Fibroblast of the conjunctiva (primary cell): Measurements from ENCODE around the gene WDR18.

ENCODE experiments used
- DNase-seq: peaks from one replicate; pipeline ENCODE4 v3.0.0-alpha.2; 2010; ENCODE audit warnings: low read depth

WDR18 gene

DNA sequence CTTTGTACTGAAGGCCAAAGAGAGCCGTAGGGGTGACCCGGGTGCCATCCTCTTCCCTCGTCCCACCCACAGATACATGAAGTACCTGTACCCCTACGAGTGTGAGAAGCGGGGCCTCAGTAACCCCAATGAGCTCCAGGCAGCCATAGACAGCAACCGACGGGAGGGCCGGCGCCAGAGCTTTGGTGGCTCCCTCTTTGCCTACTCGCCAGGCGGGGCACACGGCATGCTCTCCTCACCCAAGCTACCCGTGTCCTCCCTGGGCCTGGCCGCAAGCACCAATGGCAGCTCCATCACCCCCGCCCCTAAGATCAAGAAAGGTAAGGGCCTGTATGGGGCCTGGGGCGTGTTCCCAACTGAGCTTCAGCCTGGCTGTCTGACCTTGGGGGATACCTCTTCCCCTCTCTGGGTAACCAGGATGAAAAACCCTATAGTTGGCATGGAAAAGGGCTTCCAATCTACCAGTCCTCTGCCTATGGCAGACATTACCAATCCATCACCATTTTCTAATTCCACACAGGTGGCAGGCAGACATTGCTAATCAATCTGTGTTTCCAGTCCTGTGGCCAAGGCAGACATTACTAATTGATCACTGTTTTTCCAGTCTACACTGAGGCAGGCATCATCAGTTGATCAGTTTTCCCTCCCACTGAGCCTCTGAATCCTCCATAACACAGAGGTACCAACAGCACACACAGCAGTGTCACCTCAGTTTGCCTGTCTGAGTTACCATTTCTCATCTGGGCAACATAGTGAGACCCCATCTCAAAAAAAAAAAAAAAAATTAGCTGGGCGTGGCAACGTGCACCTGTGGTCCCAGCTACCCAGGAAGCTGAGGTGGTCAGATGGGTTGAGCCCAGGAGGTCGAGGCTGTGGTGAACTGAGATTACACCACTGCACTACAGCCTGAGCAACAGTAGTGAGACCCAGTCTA is 19.1 kb upstream of the WDR18 start:
- DNase-seq, result no peak

DNA sequence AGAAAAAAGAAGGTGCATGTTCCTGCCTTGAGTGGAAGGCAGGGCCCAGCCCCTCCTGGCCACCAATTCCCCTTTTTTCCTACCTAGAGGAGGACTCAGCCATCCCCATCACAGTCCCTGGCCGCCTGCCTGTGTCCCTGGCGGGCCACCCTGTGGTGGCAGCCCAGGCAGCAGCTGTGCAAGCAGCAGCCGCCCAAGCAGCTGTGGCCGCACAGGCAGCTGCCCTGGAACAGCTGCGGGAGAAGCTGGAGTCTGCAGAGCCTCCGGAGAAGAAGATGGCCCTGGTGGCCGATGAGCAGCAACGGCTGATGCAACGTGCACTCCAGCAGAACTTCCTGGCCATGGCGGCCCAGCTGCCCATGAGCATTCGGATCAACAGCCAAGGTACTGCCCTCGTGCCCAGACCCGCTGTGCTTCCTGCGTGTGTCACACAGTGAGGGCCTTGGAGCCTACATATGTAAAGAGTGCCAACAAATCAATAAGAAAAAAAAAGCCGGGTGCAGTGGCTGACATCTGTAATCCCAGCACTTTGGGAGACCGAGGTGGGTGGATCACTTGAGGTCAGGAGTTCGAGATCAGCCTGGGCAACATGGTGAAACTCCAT is 17.6 kb upstream of the WDR18 start:
- DNase-seq, result no peak

DNA sequence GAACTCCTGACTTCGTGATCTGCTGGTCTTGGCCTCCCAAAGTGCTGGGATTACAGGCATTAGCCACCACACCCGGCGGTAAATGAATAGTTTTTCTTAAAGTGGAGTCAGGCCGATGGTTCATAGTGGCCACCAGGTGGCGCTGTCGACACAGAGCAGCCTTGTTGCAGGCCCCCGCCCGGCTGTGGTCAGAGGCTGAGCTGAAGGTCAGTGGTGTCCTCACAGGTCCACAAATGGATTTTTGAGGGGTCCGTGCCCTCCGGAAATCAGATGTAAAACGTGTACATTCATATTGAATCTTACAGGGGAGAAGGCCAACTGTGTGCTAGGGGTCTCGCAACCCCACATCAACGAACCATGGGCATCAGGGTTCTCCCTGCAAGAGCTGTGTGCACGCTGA is 13.4 kb upstream of the WDR18 start:
- DNase-seq, result no peak

DNA sequence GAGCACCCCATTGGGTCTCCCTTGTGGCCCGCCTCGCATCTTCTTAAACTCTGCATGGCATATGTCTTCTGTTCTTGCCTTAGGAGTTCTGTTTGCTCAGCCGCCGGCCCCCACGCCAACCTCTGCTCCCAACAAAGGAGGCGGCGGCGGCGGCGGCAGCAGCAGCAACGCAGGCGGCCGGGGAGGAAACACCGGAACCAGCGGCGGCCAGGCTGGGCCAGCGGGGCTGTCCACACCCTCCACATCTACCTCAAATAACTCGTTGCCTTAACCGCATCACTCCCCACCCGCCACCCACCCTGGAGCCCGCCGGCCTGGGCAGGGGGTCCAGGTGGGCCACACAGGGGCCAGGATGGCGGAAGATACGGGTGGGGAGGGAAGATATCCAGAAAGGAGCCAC is 12.3 kb upstream of the WDR18 start:
- DNase-seq, result no peak

DNA sequence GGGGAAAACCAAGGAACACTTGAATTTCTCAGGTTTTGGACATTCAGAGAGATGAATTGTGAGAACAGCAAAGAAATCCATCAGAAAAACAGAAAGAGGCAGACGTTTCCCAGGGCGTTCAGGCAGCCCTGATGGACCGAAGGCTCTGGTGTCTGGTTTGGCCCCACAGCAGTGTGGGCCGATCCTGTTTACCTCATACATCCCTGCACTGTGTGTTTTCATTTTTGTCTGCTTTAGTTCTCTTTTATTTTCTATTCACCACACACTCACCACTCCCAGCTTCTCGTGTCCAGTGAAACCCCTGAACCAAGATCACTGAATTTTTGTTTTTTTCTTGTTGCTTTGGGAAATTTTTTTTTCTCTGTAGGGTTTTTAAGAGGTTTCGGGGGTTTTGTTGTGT is 11.9 kb upstream of the WDR18 start:
- DNase-seq, result no peak

DNA sequence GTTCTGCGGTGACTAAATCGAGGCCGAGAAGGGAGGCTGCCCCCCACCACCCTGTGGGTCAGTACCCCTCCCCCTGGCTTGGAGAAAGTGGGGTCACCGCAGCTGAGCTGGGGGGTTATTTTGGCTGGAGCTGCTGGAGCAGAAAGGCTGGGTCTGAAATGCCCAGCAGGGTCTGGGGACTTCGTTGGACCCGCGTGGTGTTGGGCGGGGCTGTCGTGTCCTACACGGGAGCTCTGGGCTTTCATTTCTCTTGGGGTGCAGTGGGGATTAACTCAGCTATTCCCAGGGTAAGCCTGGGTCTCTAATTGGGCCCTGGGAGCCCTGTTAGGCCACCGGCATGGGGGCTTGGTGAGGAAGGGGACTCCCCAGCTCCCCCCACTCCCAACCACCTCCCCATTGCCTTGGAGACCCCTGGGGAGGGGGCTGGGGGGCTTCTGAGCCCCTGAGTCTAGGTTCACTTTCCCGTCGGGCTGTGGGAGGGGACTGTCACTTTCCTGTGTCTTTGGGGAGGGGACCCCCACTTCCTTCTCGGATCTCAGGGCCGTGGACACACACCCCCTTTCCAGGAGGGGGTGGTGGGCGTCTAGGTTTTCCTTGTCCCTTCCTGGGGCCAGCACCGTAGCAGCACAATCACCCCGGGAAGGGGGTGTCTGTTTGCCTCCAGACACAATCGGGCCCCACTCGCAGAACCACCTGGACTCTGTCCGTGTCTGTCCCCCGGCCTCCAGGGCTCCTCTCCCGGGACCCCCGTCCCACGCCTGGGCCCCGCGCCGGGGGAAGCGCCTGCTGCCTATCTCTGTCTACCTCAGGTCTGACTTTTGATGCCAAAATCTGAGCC is 10.2 kb upstream of the WDR18 start:
- no peak for DNase-seq

DNA sequence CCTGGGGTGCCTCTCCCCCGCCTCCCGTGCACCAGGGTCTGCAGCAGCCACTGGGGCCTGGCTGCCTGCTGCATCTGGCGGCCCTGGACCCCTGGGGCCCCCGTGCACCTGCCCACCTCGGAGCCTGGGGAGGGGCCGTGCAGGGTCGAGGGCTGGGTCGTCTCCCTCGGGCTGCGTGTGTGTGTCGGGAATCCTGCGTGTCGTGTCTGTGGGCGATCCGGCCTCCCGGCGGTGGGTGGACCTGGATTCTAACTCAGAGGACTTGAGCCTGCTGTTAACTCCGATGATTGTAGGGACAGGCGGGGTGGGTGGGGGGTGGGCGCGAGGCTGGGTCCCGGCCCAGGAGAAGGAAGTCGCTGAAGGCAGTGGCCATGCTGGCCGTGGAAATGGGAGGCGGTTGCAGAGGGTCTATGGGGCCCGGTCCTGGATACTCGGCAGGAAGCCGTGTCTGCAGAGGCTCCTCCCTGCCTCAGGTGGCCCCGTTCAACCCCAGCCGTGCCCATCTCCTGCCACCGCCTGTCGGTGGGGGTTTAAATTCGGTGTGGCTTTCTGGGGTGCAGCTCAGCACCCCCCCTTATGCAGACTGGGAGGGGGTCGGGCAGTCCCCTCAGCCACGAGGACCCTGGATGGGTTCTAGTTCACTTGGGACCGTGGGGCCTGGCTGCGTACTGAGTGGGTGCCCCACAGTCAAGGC is 9.4 kb upstream of the WDR18 start:
- DNase-seq, result no peak

DNA sequence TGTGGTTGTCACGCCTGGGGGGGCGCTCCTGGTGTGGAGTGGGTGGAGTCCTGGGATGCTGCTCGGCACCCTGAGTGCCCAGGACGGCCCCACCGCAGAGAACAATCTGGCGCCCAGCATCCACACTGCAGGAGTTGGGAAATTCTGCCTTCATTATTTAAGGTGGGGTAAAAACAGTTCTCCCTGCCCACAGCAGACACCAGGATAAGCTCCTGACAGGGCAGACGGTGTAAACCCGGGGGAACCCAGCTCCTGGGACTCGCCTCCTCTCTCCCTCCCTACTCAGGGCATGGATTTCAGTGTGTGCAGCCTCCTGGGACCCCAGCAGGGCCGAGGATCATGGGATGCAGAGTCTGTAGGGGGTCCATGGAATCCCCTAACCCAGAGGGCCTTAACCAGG is 7.7 kb upstream of the WDR18 start:
- no peak for DNase-seq

DNA sequence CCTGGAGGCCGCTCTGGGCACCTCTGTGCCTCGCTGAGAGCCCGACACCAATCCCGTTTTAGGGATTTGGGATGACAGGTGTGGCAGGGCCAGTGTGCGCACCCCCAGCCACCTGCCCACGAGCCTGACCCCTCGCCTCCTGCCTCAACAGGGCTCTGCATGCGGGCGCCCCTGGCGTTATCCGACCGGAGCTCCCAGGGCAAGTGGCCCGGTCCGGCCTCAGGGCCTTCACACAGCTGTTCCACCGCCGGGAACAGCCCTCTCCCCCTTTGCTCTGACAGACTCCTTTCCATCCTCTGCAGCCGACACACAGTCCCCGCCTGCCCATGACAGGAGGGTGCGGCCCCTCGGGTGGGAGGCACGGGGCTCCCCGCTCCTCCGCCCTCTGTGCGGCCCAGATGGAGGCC is 7.1 kb upstream of the WDR18 start:
- DNase-seq, result no peak

DNA sequence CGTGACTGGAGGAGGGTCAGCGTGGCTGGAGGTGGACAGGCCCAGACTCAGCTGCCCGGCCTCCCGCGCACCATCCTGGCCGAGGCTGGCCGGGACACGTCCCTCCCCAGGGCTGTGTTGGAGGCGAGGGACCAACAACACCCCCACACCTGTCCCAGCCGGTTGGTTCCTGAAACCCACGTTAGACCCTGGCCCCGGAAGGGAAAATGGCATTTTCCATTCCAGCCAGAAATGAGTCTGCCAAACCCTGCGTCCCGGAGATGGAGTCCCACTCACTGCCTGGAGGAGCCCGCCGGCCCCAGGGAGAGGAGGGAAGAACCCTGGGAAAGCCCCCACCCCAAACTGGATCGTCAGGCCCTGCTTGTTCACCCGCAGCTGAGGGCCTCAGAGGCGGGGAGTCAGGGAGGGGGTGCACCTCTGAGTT is 4.8 kb upstream of the WDR18 start:
- DNase-seq, result no peak

DNA sequence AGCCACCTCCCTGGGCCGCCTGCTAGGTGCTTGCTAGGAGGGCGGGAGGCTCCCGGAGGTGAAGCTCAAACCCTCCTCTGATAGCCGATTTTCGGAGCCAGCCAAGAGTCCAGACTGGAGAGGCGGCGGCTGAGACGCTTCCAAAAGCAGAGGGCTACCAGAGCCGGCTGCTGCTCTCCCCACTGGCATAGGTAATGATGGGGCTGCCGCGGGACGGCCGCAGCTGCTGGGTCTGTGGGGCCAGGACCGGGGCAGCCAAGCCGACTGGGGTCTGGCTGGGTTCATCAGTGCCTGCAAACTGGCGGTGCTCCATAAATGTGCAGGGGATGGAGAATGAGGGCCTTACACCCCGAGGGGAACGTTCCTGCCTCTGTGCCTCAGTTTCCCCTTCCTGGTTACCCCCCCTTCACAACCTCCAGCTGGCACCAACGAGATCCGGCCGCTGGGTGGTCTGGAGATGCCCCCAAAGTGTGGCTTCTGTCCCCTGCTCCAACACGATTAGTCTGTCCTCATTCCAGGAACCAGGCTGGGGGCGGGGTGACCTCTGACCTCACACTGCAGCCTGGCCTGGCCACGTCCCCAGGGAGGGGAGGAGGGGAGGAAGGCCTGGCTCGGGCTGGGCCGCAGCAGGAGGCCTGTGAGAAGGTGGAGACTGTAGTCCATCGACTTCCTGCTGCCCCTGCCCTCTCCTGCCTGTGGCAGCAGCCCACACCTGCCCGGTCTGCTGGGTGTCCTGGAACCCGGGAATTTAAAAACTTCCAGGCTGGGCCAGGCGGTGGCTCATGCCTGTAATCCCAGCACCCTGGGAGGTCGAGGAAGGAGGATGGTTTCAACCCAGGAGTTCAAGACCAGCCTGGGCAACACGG is 3.8 kb upstream of the WDR18 start:
- DNase-seq, result no peak

DNA sequence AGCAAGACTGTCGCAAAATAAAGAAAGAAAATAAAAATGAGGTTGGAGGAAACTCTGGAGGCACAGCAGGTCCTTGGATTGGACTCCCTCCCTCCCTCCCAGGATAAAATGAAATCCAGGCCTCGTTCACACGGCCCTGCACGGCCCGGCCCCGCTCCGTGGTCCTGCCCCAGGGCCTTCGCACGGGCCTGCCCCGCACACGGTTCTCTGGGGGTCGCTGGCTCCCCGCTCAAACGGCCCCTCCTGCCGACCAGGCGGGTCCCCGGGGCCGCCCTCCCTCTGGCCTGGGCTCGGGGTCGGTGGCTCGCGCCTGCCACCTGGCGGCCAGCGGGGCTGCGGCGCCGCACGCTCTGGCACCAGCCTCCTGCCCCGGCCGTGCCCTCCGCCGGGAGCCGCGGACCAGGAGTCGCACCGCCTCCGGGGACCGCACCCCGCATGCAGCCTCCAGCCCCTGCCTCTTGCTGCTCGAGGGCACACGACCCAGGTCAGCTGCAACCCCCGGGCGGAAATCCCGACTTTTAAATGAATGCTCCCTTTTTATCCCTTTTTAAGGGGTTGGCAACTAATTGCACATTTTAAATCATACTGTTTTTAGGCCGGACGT is 1.5 kb upstream of the WDR18 start:
- no peak for DNase-seq

DNA sequence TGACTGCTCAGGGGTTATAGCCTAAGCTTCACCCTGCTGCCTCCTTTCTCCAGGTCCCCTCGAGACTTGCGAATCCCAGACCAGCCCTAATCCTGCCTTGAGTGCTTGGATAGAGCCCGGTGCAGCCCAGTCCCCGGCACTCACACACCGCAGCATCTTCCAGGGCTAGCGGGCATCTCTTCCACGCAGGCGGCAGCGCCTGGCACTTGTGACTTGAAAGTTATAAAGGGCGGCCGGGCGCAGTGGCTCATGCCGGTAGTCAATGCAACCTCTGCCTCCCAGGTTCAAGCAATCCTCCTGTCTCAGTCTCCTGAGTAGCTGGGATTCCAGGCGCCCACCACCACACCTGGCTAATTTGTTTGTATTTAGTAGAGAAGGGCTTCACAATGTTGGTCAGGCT is 1.9 kb downstream of the WDR18 start:
- no peak for DNase-seq

DNA sequence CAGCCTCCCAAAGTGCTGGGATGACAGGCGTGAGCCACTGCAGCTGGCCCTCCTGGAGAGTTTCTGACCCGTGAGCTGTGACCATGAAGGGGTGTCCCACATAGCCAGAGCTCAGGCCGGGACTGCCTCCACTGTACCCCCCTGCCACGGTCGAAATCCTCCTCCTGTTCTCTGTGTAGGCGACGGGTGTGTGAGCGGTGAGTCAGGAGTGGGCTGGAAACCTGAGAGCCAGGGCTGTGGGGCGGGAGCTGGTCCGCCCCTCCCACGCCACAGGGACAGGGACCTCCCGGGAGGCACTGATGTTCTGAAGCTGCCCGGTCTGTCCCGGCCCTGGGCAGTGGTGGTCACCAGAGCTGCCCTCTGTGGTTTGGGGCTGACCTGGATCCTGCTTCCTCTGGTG is 3.9 kb downstream of the WDR18 start:
- DNase-seq, result no peak

DNA sequence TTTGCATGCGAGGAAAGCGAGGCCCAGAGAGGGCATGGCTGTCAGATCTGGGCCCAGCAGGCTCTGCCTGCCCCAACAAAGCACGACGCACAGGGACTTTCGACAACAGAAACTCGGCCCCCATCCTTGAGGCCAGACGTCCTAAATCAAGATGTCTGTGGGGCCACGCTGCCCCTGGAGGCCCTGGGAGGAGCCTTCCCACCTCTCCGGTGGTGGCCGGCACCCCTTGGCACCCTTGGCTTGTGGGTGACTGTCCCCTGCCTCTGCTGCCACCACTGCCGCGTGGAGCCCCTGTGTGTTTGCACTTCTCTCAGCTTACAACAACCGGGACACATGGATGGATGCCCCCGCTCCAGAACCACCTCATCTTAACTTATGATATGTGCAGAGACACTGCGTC is 4.4 kb downstream of the WDR18 start:
- DNase-seq, result no peak

DNA sequence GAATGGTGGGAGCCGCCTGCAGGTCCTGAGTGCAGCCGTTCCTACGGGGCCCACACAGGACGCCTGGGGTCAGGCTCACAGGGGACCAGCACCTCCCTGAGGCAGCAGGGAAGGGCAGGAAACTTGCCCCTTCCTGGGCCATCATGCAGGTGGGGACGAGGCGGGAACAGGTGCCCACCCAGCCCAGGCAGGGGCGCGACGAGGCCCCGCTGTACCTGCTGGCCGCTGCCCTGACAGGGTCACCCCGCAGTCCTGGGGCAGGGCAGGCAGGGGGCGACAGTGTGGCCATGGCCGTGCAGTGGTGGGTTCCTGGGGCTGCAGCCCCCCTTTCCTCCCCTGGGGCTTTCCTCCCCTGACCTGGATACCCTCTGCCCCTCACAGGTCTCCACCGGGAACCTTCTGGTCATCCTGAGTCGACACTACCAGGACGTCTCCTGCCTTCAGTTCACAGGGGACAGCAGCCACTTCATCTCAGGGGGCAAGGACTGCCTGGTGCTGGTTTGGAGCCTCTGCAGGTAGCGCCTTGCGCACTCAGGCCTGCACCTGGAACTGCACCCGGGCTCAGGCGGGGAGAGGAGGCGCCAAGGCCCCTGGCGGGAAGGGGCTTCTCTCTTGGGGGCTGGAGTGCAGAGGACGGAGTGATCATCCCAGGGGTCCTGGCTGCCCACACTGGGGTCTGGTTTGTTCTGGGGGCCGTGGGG is 5.4 kb downstream of the WDR18 start:
- no peak for DNase-seq

DNA sequence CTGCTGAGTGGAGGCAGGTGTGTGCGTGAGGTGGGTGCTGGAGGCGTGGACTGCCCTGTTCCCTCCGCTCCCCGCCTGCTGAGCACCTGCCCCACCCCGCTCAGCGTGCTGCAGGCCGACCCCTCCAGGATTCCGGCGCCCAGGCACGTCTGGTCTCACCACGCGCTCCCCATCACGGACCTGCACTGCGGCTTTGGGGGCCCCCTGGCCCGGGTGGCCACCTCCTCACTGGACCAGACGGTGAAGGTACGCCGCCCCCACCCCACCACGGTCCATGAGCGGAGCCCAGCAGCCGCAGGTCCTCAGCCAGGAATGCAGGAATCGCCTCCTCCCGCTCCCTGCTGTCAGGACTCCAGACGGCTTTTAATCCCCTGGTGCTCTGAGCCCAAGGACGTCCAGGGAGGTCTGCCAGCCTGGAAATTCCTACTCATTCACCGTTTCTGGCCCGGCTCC is 6.0 kb downstream of the WDR18 start:
- no peak for DNase-seq

DNA sequence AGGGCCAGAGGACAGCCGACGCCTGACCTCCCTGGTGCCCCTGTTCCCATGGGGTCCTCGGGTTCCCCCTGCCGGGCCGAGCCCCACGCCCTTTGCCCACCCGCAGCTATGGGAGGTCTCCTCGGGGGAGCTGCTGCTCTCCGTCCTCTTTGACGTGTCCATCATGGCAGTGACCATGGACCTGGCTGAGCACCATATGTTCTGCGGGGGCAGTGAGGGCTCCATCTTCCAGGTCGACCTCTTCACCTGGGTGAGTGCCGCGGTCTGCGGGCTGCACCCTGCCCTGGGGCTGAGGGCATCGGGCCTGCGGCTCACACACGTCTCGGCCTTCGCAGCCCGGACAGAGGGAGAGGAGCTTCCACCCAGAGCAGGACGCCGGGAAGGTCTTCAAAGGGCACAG is 6.6 kb downstream of the WDR18 start:
- no peak for DNase-seq

DNA sequence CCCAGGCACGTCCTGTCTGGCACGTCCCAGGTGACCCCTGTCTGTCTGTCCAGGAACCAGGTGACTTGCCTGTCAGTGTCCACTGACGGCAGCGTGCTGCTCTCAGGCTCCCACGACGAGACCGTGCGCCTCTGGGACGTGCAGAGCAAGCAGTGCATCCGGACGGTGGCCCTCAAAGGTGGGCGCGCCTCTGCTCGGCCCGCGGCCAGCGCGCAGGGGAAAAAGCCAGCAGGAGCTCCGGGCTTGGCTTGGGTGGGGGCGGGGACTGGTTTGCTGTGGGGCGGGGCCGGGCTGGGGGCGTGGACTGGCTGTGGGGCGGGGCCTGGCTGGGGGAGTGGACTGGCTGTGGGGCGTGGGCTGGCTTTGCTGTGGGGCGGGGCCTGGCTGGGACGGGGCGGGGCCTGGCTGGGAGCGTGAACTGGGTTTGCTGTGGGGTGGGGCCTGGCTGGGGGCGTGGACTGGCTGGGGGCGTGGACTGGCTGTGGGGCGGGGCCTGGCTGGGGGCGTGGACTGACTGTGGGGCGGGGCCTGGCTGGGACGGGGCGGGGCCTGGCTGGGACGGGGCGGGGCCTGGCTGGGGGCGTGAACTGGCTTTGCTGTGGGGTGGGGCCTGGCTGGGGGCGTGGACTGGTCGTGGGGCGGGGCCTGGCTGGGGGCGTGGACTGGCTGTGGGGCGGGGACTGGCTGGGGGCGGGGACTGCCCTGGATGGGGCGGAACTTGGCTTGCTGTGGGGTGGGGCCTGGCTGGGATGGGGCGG is 7.2 kb downstream of the WDR18 start:
- no peak for DNase-seq
